Measurements from ENCODE around the gene FUT2.
A peak's percentile ranks its signal among the peaks of the same experiment; 100 is the strongest.
"Not testable (repeated sequence)": the region's sequence is repeated elsewhere in the genome, so short reads cannot be mapped to it uniquely, and the experiment has no call there.

FUT2 gene

GRCh38 chr19:48705431-48705830 lies 9.7 kb downstream of the FUT2 start:
- no peak for ATAC-seq

DNA sequence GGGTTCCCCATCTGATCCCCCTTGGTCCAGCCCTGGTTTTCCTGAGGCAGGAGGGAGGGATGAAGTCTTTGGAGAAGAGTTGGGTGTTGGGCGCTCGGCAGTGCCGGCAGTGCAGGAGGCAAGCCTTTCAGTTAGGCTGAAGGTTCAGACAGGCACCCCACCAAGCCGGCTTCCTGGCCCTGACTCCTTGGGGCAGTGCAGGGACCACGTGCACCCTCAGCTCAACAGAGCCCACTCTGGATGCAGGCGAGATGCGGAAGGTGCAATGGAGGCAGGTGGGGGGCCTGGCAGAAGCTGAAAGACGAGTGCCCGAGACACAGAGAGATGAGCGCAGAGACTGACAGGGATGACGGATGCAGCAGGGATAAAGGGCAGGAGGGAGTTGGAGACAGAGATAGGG lies 12.7 kb downstream of the FUT2 start:
- no peak for ATAC-seq

DNA sequence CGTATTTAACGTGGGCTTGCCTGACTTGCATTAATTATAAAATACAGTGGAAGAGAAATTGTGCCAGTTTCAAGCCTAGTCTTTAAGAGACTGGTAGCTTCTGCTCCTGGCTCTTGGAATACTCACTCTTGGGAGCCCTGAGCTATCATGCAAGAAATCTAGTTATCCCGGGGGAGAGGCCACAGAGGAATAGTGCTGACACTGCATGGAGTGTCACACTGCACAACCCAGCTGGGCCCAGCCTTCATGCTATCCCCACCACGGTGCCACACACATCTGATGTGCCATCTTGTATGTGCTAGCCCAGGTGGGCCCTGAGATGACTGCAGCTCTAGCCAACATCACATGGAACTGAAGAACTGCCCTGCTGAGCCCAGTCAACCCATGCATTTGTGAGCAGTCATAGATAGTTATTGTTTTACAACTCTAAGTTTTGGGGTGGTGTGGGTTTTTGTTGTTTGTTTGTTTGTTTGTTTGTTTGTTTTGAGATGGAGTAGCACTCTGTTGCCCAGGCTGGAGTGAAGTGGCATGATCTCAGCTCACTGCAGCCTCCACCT lies 15.4 kb downstream of the FUT2 start:
- ATAC-seq: no peak

- ATAC-seq: no peak
Measured at GRCh38 chr19:48713041-48713863, 17.5 kb downstream of the FUT2 start.

DNA sequence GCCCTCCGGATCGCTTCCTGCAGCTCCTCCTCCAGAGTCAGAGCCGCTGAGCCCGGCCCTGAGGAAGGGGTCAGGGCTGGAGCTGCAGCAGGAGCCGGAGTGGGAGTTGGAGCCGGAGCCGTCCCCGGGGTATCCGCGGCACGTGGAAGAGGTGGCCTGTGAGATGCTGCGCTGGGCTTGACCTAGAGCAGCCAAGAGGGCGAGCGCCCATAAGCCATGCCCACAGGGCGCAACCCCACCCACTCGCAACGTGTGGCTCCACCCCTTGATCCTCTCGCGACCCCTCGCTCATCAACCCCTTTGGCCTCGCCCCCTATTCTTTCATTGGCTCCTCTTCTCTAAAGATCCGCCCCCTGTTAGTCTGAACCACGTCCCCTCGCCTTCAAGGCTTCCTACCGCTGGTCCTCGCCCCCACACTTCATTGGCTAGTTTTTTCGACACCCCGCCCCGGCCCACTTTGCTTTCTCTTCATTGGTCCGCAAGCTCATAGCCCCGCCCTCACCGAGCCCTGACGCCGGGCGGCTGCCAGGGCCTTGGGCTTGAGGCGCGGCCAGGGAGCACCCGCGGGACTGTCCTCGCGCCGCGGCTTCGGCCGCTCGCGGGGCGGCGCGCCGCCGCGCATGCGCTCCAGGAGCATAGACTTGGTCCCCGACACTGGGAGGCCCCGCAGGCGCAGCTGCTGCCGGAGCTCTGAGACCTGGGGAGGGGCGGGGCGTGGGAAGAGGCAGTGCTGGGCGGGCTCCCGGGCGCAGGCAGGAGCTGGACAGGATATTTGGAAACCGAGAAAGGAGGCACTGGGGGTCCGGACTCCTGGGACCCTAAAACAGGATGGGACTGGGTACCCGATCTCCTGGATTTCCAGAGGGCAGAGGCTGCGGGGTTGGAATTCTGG lies 18.3 kb downstream of the FUT2 start:
- peak; percentile 91 to 92 for ATAC-seq

- ATAC-seq: no peak
Measured at GRCh38 chr19:48714759-48715675, 19.2 kb downstream of the FUT2 start.

- no peak for ATAC-seq
Measured at GRCh38 chr19:48715681-48716171, 20.0 kb downstream of the FUT2 start.

- ATAC-seq: no peak
Measured at GRCh38 chr19:48716562-48717291, 21.0 kb downstream of the FUT2 start.

DNA sequence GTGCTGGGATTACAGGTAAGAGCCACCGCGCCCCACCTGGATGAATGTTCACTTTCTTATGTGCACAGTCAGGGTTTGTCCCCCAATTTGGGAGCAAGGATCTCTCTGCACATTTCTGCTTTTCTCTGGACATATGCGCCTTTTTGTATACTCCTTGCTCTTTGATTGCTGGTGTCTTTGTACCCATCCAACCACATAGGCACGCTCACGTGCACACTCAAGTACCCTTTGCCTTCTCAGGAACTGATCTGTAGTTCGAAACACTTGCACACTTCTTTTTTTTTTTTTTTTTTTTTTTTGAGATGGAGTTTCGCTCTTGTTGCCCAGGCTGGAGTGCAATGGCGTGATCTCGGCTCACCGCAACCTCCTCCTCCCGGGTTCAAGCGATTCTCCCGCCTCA lies 22.3 kb downstream of the FUT2 start:
- ATAC-seq: not testable (repeated sequence)

- no peak for ATAC-seq
Measured at GRCh38 chr19:48718711-48719231, 23.0 kb downstream of the FUT2 start.

DNA sequence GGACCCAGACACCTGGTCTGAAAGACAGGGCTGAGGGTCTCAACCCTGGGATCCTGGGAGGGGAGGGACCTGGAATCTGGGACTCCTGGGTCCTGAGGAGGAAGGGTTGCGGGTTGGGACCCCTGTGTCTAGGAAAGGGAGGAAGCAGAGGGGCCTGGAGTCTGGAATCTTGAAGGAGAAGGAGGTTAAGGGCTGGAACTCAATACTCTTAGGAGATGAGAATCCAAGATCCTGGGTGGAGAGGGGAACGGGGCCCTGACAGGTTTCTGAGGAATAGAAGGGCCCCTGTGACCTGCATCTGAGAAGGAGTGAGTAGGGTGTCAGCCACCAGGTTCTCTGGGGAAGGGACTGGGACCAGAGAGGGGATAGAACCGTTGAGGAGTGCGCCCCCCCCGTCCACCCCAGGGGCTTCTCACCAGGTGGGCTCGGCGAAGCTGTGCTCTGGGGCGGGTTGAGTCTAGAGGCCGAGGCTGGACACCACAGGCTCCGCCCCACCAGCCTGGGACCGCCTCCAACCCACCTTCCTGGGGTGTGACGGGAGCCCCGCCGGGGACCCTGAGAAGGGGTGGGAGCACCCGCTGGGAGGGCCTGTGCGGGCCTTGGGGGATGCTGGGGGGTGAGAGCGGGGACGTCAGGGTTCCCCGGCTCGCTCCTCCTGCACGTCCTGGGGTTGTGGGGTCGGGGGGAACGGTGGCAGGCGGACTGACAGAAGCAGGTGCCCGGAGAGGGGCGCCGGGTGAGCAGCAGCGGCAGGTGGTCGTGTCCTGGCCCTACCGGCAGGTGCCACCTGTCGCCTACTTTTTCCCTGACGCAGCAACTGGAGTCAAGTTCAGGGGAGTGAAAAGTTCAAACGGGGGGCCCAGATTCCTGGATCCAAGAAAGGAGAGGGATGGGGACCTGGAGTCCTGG lies 23.7 kb downstream of the FUT2 start, which contains the start of gene MAMSTR:
Gene MAMSTR, minus strand, starts transcription at position 463 of the 909 bp plus-strand sequence. CDS start 694 bp downstream, outside the sequence.
- no peak for ATAC-seq

- peak in 1 of 2 donors; percentile 1 for ATAC-seq
Measured at GRCh38 chr19:48720251-48720612, 24.5 kb downstream of the FUT2 start.

GRCh38 chr19:48720613-48721296 lies 25.0 kb downstream of the FUT2 start:
- peak; percentile 90 to 93 for ATAC-seq

DNA sequence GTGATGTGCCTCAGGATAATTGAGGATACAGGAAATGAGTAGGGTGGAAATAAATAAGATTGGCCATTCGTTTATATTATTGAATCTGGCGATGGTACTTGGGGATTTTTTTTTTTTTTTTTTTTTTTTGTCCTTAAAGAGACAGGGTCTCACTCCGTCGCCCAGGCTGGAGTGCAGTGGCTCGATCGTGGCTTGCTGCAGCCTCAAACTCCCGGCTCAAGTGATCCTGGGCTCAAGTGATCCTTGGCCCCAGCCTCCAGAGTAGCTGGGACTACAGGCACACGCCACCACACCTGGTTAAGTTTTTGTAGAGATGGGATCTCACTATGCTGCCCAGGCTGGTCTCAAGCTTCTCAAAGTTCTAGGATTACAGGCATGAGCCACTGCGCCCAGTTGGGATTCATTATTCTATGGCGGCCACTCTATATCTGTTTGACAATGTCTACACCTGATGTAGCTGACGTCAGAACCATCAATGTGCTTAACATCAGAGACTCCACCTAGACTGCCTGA lies 26.5 kb downstream of the FUT2 start:
- ATAC-seq: no peak

GRCh38 chr19:48724796-48725753 lies 29.3 kb downstream of the FUT2 start:
- ATAC-seq: peak; percentile 50 to 53

- peak in 1 of 2 donors; percentile 48 for ATAC-seq
Measured at GRCh38 chr19:48726556-48726955, 30.8 kb downstream of the FUT2 start.

DNA sequence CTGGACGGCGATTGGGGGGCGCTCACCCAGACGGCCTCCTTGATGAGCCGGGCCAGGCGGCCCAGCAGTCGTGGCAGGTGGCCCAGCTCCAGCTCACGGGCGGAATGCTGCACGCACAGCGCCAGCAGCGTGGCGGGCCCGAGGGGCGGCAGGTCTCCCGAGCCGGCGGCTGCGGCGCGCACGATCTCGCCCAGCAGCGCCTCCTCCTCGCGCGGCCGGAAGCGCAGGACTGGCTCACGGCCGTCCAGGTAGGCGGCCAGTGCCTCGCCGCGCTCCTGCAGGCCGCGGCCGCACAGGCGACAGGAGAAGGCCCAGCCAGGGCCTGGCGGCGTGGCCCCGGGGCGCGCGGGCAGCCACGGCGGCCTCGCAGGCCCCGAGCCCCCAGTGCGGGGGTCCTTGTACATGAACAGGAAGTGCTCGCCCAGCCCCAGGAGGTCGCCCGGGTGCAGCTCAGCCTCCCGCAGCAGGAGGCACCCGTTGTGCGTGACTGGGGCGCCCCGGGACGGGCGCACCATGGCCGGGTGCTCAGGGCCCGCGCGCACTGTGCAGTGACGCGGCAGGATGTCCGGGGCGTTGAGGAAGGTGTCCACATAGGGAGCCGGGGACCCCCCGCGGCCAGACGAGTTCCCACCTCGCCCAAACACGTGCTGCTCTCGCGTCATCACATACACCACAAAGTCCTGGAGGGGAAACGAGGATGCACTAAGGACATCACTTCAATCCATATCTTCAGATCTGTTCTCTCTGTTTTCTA lies 33.3 kb downstream of the FUT2 start:
- ATAC-seq: no peak

Measured in activated CD4-positive, CD25-positive, alpha-beta regulatory T cell treated with anti-CD3 and anti-CD28 coated beads, Interleukin-2, amount 50 U/mL, for 24 hours (primary cell).